ENCODE measurements around the gene CTAGE6.
"Not testable (repeated sequence)": the region's sequence is repeated elsewhere in the genome, so short reads cannot be mapped to it uniquely, and the experiment has no call there.

DNA sequence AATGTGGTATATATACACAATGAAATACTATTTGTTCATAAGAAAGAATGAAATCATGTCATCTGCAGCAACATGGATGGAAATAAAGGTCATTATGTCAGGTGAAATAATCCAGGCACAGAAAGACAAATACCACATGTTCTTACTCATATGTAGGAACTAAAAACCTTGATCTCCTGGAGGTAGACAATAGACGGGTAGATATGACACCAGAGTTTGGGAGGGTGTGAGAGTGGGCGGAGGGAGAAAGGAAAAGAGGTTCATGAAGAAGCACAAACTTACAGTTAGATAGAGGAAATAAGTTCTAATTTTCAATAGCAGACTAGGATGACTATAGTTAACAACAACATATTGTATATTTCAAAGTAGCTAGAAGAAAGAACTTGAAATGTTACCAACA lies 22.1 kb upstream of the CTAGE6 start:
- TF ChIP-seq, protein P1, sequence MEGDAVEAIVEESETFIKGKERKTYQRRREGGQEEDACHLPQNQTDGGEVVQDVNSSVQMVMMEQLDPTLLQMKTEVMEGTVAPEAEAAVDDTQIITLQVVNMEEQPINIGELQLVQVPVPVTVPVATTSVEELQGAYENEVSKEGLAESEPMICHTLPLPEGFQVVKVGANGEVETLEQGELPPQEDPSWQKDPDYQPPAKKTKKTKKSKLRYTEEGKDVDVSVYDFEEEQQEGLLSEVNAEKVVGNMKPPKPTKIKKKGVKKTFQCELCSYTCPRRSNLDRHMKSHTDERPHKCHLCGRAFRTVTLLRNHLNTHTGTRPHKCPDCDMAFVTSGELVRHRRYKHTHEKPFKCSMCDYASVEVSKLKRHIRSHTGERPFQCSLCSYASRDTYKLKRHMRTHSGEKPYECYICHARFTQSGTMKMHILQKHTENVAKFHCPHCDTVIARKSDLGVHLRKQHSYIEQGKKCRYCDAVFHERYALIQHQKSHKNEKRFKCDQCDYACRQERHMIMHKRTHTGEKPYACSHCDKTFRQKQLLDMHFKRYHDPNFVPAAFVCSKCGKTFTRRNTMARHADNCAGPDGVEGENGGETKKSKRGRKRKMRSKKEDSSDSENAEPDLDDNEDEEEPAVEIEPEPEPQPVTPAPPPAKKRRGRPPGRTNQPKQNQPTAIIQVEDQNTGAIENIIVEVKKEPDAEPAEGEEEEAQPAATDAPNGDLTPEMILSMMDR (IDR thresholded peaks at IDR 0.05; ENCODE audit: borderline replicate concordance, extremely low read depth, low read length, poor library complexity, severe bottlenecking): not testable (repeated sequence)
- TF ChIP-seq EZH2 (IDR thresholded peaks at IDR 0.05; ENCODE audit: borderline replicate concordance, low read depth, low read length, severe bottlenecking): not testable (repeated sequence)
